ENCODE measurements around the gene ZNF518B. TPM values are rescaled to one million over a fixed set of nuclear protein-coding genes. Genes with fewer than 3 reads are reported as not detected.

ZNF518B gene
- total RNA-seq, 2 donors from 2014 or later, result 46.2 to 46.4 TPM

DNA sequence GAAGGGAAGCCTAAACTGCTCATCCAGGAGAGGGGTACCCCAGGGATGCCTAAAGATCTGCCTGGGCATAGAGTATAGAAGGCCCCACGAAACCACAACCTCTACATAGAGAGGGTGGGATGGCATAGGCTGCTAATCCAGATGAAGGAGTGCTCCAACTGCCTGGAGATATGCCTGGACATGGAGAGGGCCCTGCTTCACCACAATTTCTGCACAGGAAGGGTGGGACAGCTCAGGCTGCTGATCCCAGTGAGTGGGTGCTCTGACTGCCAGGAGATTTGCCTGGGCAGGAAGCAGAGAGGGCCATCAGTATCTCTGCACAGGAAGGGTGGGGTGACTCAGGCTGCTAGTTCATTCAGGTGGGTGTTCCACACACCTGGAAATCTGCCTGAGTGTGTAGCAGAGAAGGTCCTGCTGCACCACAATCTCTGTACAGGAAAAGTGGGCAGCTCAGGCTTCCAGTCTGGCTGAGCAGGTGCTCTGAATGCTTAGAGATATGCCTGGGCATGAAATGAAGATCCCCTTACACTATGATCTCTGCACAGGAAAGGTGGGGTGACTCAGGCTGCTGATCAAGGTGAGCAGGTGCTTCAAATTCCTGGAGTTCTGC lies 61.1 kb downstream of the ZNF518B start:
- DNase-seq, result no peak
- Histone ChIP-seq H3K27ac (ENCODE audit: low read depth, low read length) (no peak overlapping the region), H3K27me3 (ENCODE audit: control insufficient read depth, insufficient read depth, low read length, poor library complexity, severe bottlenecking) (no peaks in the 10 kb centered on the region), H3K4me1 (ENCODE audit: control insufficient read depth, insufficient read depth, low read length) (no peaks in the 10 kb centered on the region), H3K36me3 (ENCODE audit: control insufficient read depth, insufficient read depth, low read length) (no peaks in the 10 kb centered on the region), H3K9ac (ENCODE audit: extremely low read depth, low read length, poor library complexity, severe bottlenecking) (no peak overlapping the region), H3K9me3 (ENCODE audit: control insufficient read depth, low read length) (no peaks in the 10 kb centered on the region), H3K4me3 (ENCODE audit: low read length) (no peak overlapping the region)
- TF ChIP-seq, protein P1, sequence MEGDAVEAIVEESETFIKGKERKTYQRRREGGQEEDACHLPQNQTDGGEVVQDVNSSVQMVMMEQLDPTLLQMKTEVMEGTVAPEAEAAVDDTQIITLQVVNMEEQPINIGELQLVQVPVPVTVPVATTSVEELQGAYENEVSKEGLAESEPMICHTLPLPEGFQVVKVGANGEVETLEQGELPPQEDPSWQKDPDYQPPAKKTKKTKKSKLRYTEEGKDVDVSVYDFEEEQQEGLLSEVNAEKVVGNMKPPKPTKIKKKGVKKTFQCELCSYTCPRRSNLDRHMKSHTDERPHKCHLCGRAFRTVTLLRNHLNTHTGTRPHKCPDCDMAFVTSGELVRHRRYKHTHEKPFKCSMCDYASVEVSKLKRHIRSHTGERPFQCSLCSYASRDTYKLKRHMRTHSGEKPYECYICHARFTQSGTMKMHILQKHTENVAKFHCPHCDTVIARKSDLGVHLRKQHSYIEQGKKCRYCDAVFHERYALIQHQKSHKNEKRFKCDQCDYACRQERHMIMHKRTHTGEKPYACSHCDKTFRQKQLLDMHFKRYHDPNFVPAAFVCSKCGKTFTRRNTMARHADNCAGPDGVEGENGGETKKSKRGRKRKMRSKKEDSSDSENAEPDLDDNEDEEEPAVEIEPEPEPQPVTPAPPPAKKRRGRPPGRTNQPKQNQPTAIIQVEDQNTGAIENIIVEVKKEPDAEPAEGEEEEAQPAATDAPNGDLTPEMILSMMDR (conservative IDR thresholded peaks at IDR 0.05), result no peak
- Mint-ChIP-seq H3K27ac (no peak overlapping the region), H3K9me3 (peaks cover 3% of the 10 kb centered on the region), H3K4me1 (no peaks in the 10 kb centered on the region), H3K36me3 (ENCODE audit: low read depth) (no peaks in the 10 kb centered on the region), H3K4me3 (no peak overlapping the region), H3K27me3 (ENCODE audit: insufficient read depth) (no peaks in the 10 kb centered on the region)
- 60% methylated on average over 1 of the region's 1 CpG; no CpG with 5 or more reads in 1 of the 2 experiments for WGBS, 2 experiments (ENCODE audit: insufficient coverage in 1 of 2, insufficient read length in 1 of 2)

Other genes starting within 250 kb of the ZNF518B start
- not detected for gene CLNK, start 227.3 kb upstream of the ZNF518B start, total RNA-seq